Osteoblast (primary cell): Measurements from ENCODE around the gene RGL3. TPM values are rescaled to one million over a fixed set of nuclear protein-coding genes. Genes with fewer than 3 reads are reported as not detected.
"Not testable (repeated sequence)": the region's sequence is repeated elsewhere in the genome, so short reads cannot be mapped to it uniquely, and the experiment has no call there.

Source experiments
- DNase-seq: peaks from one replicate; pipeline ENCODE4 v3.0.0; 2011; ENCODE audit warnings: low spot score, mixed read lengths; ENCODE audit not compliant: insufficient read length; ENCODE audit errors: missing footprints
- H2AFZ ChIP-seq: 2 replicates; pipeline ENCODE4 v1.6.0; 2011; ENCODE audit warnings: mild to moderate bottlenecking, low read length
- H3K27ac ChIP-seq: 2 replicates; pipeline ENCODE4 v1.5.1; 2011; ENCODE audit warnings: mild to moderate bottlenecking, low read depth, low read length, moderate library complexity
- H3K27me3 ChIP-seq: 2 replicates; pipeline ENCODE4 v1.6.0; 2012; ENCODE audit warnings: mild to moderate bottlenecking, control low read depth, inconsistent platforms, low read length, moderate library complexity; ENCODE audit not compliant: insufficient read depth
- H3K36me3 ChIP-seq: 2 replicates; pipeline ENCODE4 v1.5.1; 2011; ENCODE audit warnings: mild to moderate bottlenecking, low read length, control low read depth, moderate library complexity; ENCODE audit not compliant: insufficient read depth
- H3K4me1 ChIP-seq: 2 replicates; pipeline ENCODE4 v1.5.1; 2011; ENCODE audit warnings: mild to moderate bottlenecking, low read length, control low read depth, moderate library complexity; ENCODE audit not compliant: insufficient read depth
- H3K4me2 ChIP-seq: 2 replicates; pipeline ENCODE4 v1.6.0; 2011; ENCODE audit warnings: mild to moderate bottlenecking, low read length; ENCODE audit not compliant: insufficient read depth
- H3K4me3 ChIP-seq: fragments of 200-600 bp; sonication (generic); 3 replicates; pipeline ENCODE4 v1.5.1; 2012; ENCODE audit warnings: mild to moderate bottlenecking, low read length, inconsistent platforms; ENCODE audit not compliant: insufficient read depth
- H3K79me2 ChIP-seq: 2 replicates; pipeline ENCODE4 v1.6.0; 2012; ENCODE audit warnings: mild to moderate bottlenecking, low read length, control low read depth, inconsistent platforms; ENCODE audit not compliant: insufficient read depth
- H3K9me3 ChIP-seq: 2 replicates; pipeline ENCODE4 v1.5.1; 2011; ENCODE audit warnings: low read depth, low read length, control low read depth
- H4K20me1 ChIP-seq: 2 replicates; pipeline ENCODE4 v1.6.0; 2012; ENCODE audit warnings: mild to moderate bottlenecking, low read length, control low read depth; ENCODE audit not compliant: insufficient read depth
- CTCF ChIP-seq: IDR thresholded peaks from 2 replicates; pipeline ENCODE4 v1.5.1; 2011; ENCODE audit warnings: mild to moderate bottlenecking, low read depth, low read length, moderate library complexity; ENCODE audit errors: extremely low read depth
- total RNA-seq: library from RNA; depleted of rRNA; stranded (reverse); fragments of >200 nt; gene quantifications from 2 replicates; pipeline ENCODE4 v1.2.3, GENCODE V29; 2012

The RGL3 gene
- total RNA-seq, 1 donor = 0.36 TPM

GRCh38 chr19:11380653-11381537 lies 38.2 kb downstream of the RGL3 start:
- Histone ChIP-seq H3K27ac (peak overlapping the region; percentile 82), H4K20me1 (peaks cover 10% of the 10 kb centered on the region), H3K4me2 (peak overlapping the region; percentile 83), H2AFZ (peak overlapping the region; percentile 98), H3K36me3 (peaks cover 2% of the 10 kb centered on the region), H3K4me1 (peaks cover 34% of the 10 kb centered on the region), H3K4me3 (peak overlapping the region; percentile 90), H3K79me2 (peaks cover 6% of the 10 kb centered on the region), H3K27me3 (peaks cover 14% of the 10 kb centered on the region), H3K9me3 (no peaks in the 10 kb centered on the region)
- DNase-seq = peak; percentile 100
- peak; percentile 61 for TF ChIP-seq CTCF

GRCh38 chr19:11379857-11380350 lies 39.2 kb downstream of the RGL3 start:
- Histone ChIP-seq H3K27ac (no peak overlapping the region), H3K4me3 (no peak overlapping the region), H2AFZ (no peak overlapping the region), H3K79me2 (peaks cover 10% of the 10 kb centered on the region), H3K9me3 (no peaks in the 10 kb centered on the region), H3K36me3 (peaks cover 3% of the 10 kb centered on the region), H4K20me1 (peaks cover 10% of the 10 kb centered on the region), H3K27me3 (peaks cover 14% of the 10 kb centered on the region), H3K4me1 (peaks cover 43% of the 10 kb centered on the region), H3K4me2 (peak overlapping the region; percentile 83)
- DNase-seq = peak; percentile 27
- no peak for TF ChIP-seq CTCF

GRCh38 chr19:11379269-11379845 lies 39.8 kb downstream of the RGL3 start:
- peaks cover 10% of the 10 kb centered on the region for H4K20me1 ChIP-seq
- H3K4me2 ChIP-seq, H3K9me3 ChIP-seq, DNase-seq, H3K36me3 ChIP-seq, H3K79me2 ChIP-seq, H3K4me3 ChIP-seq, H3K27ac ChIP-seq, H2AFZ ChIP-seq: not testable (repeated sequence)
- peaks cover 44% of the 10 kb centered on the region for H3K4me1 ChIP-seq
- peaks cover 14% of the 10 kb centered on the region for H3K27me3 ChIP-seq

- Histone ChIP-seq H3K4me3 (peak overlapping the region; percentile 13), H2AFZ (no peak overlapping the region), H3K27me3 (peaks cover 11% of the 10 kb centered on the region), H4K20me1 (peaks cover 10% of the 10 kb centered on the region), H3K4me2 (peak overlapping the region; percentile 60), H3K79me2 (peaks cover 10% of the 10 kb centered on the region), H3K9me3 (no peaks in the 10 kb centered on the region), H3K36me3 (peaks cover 3% of the 10 kb centered on the region), H3K27ac (peak overlapping the region; percentile 54), H3K4me1 (peaks cover 52% of the 10 kb centered on the region)
- peak; percentile 98 for DNase-seq
- TF ChIP-seq CTCF = peak; percentile 25
Measured at GRCh38 chr19:11378319-11379189, 40.6 kb downstream of the RGL3 start.
